Measurements from ENCODE around the gene ABCC8.

The ABCC8 gene

GRCh38 chr11:17500673-17501072, 24.0 kb upstream of the ABCC8 start:
- in situ Hi-C loops (cut with HindIII; ENCODE audit: low sequenced_read_pairs), result no loop called here
- TF ChIP-seq, protein P1, sequence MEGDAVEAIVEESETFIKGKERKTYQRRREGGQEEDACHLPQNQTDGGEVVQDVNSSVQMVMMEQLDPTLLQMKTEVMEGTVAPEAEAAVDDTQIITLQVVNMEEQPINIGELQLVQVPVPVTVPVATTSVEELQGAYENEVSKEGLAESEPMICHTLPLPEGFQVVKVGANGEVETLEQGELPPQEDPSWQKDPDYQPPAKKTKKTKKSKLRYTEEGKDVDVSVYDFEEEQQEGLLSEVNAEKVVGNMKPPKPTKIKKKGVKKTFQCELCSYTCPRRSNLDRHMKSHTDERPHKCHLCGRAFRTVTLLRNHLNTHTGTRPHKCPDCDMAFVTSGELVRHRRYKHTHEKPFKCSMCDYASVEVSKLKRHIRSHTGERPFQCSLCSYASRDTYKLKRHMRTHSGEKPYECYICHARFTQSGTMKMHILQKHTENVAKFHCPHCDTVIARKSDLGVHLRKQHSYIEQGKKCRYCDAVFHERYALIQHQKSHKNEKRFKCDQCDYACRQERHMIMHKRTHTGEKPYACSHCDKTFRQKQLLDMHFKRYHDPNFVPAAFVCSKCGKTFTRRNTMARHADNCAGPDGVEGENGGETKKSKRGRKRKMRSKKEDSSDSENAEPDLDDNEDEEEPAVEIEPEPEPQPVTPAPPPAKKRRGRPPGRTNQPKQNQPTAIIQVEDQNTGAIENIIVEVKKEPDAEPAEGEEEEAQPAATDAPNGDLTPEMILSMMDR (IDR thresholded peaks at IDR 0.05; ENCODE audit: low read depth, low read length, missing control alignments), result no peak
- DNase-seq (ENCODE audit: low read depth), result no peak
- H3K4me3 ChIP-seq (ENCODE audit: low read depth, low read length), result no peak overlapping the region

GRCh38 chr11:17498475-17498874, 21.8 kb upstream of the ABCC8 start:
- no peak for DNase-seq (ENCODE audit: low read depth)
- TF ChIP-seq, protein P1 (IDR thresholded peaks at IDR 0.05; ENCODE audit: low read depth, low read length, missing control alignments), result peak; percentile 31
- no peak overlapping the region for H3K4me3 ChIP-seq (ENCODE audit: low read depth, low read length)
- in situ Hi-C loops (cut with HindIII; ENCODE audit: low sequenced_read_pairs), result no loop called here

DNA sequence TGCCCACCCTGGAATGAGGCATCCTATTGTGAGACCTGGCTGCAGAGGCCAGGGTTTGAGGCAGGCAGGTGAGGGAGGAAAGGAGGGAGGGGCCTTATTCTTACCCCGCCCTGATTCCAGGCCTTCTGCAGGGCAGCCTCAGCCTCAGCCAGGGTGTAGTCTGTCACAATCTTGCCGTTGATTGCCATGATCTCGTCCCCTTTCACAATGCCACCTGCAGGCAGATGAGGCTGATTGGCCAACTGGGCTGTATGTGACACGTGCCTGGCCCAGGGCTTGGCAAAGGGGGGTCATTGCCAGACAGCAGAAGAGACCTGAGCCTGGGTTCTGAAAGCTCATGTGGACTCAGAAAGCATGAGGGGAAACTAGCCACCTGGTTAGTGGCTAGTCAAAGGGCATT, 21.4 kb upstream of the ABCC8 start:
- no peak overlapping the region for H3K4me3 ChIP-seq (ENCODE audit: low read depth, low read length)
- no peak for DNase-seq (ENCODE audit: low read depth)
- in situ Hi-C loops (cut with HindIII; ENCODE audit: low sequenced_read_pairs), result no loop called here
- TF ChIP-seq, protein P1 (IDR thresholded peaks at IDR 0.05; ENCODE audit: low read depth, low read length, missing control alignments), result no peak

DNA sequence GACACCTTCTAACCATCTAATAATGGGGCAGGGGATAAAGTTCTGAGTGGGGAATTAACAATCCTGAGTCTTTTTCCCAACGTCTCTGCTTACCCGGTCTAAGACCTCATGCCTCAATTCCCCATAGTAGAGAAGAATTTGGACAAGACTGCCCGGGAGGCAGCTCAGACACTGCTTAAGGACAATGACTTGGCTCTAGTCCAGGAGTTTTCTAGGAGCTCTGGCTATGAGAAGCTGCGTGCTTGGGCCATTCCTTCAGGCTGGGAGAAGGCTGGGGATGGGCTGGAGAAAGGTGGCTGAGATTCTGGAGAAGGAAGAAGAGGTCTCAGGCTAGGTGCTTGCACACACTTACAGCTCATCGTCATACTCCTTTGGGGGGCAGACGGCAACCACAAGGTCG, 19.8 kb upstream of the ABCC8 start:
- H3K4me3 ChIP-seq (ENCODE audit: low read depth, low read length), result no peak overlapping the region
- in situ Hi-C loops (cut with HindIII; ENCODE audit: low sequenced_read_pairs), result no loop called here
- TF ChIP-seq, protein P1 (IDR thresholded peaks at IDR 0.05; ENCODE audit: low read depth, low read length, missing control alignments), result no peak
- no peak for DNase-seq (ENCODE audit: low read depth)

DNA sequence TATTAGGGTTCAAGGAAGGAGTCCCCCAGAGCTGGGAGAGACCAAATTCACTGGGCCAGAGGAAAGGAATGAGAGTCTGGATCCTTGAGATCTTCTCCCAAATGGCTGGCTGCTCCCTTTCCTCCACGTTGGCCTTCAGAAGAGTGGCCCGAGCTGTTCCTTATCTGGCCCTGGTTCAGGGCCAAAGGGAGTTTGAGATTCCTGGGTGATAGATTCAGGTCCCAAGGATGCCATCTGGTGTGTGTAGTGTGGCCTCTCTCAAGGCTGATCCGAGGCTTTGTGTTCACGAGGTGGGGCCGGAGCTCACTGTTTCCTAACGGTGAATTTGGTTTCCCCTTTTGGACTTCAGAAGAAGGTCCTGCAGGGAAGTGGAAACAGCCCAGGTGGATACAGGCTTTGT, 17.4 kb upstream of the ABCC8 start:
- in situ Hi-C loops (cut with HindIII; ENCODE audit: low sequenced_read_pairs), result no loop called here
- TF ChIP-seq, protein P1 (IDR thresholded peaks at IDR 0.05; ENCODE audit: low read depth, low read length, missing control alignments), result no peak
- no peak overlapping the region for H3K4me3 ChIP-seq (ENCODE audit: low read depth, low read length)
- no peak for DNase-seq (ENCODE audit: low read depth)

DNA sequence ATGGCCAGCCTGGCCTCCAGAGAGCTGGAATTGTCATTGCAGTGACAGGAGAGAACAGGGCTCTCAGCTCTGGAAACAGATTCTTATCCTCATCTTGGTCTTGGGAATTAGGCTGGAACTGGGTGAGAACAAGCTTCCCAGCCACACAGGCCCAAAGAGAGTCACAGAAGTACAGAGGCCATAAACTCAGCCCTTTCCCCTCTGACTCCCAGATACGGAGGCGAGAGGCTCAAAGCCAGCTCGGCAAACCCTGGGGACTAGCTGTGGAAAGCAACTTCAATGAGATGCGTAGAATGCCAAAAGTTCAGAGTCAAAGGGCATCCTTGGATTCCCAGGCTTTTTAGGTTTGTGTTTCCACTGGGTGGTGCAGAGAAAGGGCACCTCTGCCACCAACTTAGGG, 14.3 kb upstream of the ABCC8 start:
- in situ Hi-C loops (cut with HindIII; ENCODE audit: low sequenced_read_pairs), result no loop called here
- no peak overlapping the region for H3K4me3 ChIP-seq (ENCODE audit: low read depth, low read length)
- TF ChIP-seq, protein P1 (IDR thresholded peaks at IDR 0.05; ENCODE audit: low read depth, low read length, missing control alignments), result no peak
- no peak for DNase-seq (ENCODE audit: low read depth)

GRCh38 chr11:17490232-17490631, 13.6 kb upstream of the ABCC8 start:
- in situ Hi-C loops (cut with HindIII; ENCODE audit: low sequenced_read_pairs), result no loop called here

More at GRCh38 chr11:17490232-17490631, 13.6 kb upstream of the ABCC8 start:
- no peak for DNase-seq (ENCODE audit: low read depth)
- H3K4me3 ChIP-seq (ENCODE audit: low read depth, low read length), result no peak overlapping the region
- TF ChIP-seq, protein P1 (IDR thresholded peaks at IDR 0.05; ENCODE audit: low read depth, low read length, missing control alignments), result no peak

Data from astrocyte of the cerebellum (primary cell).